Uterine smooth muscle cell (primary cell): ENCODE measurements around the gene ZC3H6. TPM values are rescaled to one million over a fixed set of nuclear protein-coding genes. Genes with fewer than 3 reads are reported as not detected.

Experiments
- total RNA-seq: library from RNA; depleted of rRNA; stranded (reverse); fragments of >200 nt; gene quantifications from 2 replicates; pipeline ENCODE4 v1.2.3, GENCODE V29; 2014

Gene ZC3H6, protein sequence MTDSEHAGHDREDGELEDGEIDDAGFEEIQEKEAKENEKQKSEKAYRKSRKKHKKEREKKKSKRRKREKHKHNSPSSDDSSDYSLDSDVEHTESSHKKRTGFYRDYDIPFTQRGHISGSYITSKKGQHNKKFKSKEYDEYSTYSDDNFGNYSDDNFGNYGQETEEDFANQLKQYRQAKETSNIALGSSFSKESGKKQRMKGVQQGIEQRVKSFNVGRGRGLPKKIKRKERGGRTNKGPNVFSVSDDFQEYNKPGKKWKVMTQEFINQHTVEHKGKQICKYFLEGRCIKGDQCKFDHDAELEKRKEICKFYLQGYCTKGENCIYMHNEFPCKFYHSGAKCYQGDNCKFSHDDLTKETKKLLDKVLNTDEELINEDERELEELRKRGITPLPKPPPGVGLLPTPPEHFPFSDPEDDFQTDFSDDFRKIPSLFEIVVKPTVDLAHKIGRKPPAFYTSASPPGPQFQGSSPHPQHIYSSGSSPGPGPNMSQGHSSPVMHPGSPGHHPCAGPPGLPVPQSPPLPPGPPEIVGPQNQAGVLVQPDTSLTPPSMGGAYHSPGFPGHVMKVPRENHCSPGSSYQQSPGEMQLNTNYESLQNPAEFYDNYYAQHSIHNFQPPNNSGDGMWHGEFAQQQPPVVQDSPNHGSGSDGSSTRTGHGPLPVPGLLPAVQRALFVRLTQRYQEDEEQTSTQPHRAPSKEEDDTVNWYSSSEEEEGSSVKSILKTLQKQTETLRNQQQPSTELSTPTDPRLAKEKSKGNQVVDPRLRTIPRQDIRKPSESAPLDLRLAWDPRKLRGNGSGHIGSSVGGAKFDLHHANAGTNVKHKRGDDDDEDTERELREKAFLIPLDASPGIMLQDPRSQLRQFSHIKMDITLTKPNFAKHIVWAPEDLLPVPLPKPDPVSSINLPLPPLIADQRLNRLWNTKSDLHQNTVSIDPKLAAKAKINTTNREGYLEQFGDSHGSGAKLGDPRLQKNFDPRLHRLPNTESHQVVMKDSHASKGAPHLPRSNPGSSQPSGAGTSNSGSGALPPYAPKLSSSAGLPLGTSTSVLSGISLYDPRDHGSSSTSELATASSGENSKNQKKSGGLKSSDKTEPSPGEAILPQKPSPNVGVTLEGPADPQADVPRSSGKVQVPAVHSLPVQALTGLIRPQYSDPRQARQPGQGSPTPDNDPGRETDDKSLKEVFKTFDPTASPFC
- 4.8 and 5.4 TPM in 2 replicates for total RNA-seq

DNA sequence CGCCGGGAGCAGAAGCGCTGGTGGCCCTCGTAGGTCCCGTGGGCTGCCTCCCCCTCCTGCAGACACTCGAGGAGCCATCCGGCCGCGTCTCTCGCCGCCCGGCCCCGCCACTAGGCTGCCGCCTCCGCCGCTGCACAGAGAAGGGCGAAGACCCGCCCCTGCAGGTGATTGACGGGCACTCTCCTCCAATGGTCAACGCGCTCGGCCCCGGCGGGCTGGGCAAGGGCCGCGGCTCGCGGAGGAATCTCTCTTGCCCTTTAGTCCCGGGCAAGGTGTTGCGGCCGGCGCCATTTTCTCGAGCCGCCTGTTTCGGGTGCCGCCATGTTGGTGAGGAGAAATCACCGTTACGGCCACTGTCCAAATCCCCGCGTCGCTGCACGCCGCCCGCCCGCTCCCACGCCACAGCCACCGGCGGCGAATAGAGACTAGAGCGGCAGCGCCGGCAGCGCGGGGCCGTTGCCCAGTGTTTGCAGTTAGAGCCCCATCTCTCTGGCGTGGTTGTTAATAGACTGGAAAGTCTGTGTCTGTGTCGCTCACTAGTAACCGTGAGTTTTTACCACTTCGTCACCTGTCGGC is at the start of gene ZC3H6:
TSS of gene ZC3H6 (plus strand) at position 287 of the 576 bp plus-strand sequence. CDS start 398 bp downstream, outside the sequence.

DNA sequence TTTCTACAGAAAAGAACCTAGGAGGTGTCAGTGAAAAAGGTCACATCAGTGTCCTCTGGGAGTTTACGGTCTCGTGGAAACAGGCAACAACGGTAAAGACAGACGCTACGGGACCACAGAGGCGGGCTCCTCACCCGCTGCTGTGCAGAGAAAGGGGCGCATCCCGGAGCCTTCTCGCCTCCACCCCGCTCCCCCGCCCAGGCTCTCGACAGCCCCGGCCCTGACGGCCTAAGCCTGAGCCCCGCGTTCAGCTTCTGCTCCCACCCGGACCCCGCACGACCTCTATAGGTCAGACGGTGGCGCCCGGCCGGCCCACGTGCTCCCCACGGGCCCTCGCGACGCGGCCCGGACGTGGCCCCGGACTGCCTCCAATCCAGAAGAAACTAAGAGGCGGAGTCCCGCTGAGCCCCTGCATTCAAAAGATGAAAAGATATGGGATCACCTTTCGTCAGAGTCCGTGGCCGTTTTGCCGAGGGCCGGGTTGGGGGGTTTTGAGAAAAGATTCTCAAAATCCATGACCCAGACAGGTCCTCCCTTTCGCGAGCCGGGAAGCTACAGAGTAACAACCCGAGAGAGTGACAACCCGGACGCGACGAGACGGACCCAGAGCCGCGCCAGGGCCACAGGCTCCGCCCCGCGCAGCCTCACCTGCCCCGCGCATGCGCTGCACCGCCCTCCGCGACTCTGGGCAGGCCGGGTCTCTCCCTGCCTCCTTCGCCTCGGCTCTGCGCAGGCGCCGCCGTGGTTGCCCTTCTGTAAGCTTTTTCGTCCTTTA is 20.7 kb upstream of the ZC3H6 start, which contains the start of gene ZC3H8:
TSS of gene ZC3H8 (minus strand) at position 577 of the 775 bp plus-strand sequence. CDS start at position 516, 61 bp downstream.

Other genes starting within 250 kb of the ZC3H6 start
- gene TMEM87B, start 220.3 kb upstream of the ZC3H6 start, total RNA-seq = 35.0 and 44.9 TPM in 2 replicates
- gene FBLN7, start 137.2 kb upstream of the ZC3H6 start, total RNA-seq = 1.1 and 2.4 TPM in 2 replicates
- gene ZC3H8, start 20.6 kb upstream of the ZC3H6 start, total RNA-seq = 1.9 and 9.0 TPM in 2 replicates
- gene RGPD8, start 158.0 kb downstream of the ZC3H6 start, total RNA-seq = 7.1 and 9.5 TPM in 2 replicates
- gene TTL, start 206.6 kb downstream of the ZC3H6 start, total RNA-seq = 51.6 and 84.6 TPM in 2 replicates